K562 (cell line): Measurements from ENCODE around the gene ZFP69. TPM values are rescaled to one million over a fixed set of nuclear protein-coding genes. Genes with fewer than 3 reads are reported as not detected.

ENCODE experiments used
- ATAC-seq: fragments of 200-7000 bp; cut with Tn5 transposase; 3 replicates; pipeline ENCODE4 v1.9.1; 2020; ENCODE audit warnings: moderate library complexity
- BruUV-seq: library from RNA; stranded (reverse); fragments of 400-500 nt; replicated peaks from 2 replicates; lab custom pipeline; 2021; lab: Mats Ljungman, UMichigan
- CTCF ChIA-PET: fragments of 300-600 bp; formaldehyde crosslinking; extraction: SDS; loops from one replicate; lab custom pipeline; 2021; ENCODE audit warnings: low intra/inter-chr PET ratio; lab: Yijun Ruan, JAX
- POLR2A ChIA-PET: fragments of 300-600, 350-650 bp; sonication (Branson Sonifier 250); formaldehyde crosslinking; extraction: SDS; loops from one replicate; lab custom pipeline; 2021; ENCODE audit warnings: antibody characterized with exemption, inconsistent platforms; lab: Yijun Ruan, JAX
- DNase-seq, 4 experiments: peaks; one replicate each; pipeline versions ENCODE4 v3.0.0 to v3.0.0-alpha.2; 2011 to 2018; ENCODE audit warnings: low spot score in 3 of 4, mixed read lengths in 3 of 4; ENCODE audit errors: extremely low read depth in 1 of 4
- FAIRE-seq: peaks from 2 replicates; lab custom pipeline; 2011; peaks lifted over from hg19 to GRCh38; lab: Jason Lieb, UNC
- H2AFZ ChIP-seq: 2 replicates; pipeline ENCODE4 v1.6.0; 2011; ENCODE audit warnings: low read depth, low read length, control low read depth, inconsistent platforms
- H3K27ac ChIP-seq: fragments of 200-600 bp; 3 replicates; pipeline ENCODE4 v1.8.0; 2011; ENCODE audit warnings: low read depth, mild to moderate bottlenecking, control low read depth, inconsistent platforms, low read length, moderate library complexity, mixed read lengths; ENCODE audit errors: extremely low read depth
- H3K27me3 ChIP-seq, 2 experiments: fragments of 300-600 bp in 1 of 2; 2 replicates in 1 of 2; 3 replicates in 1 of 2; pipeline versions ENCODE4 v1.6.0 to v1.8.0; 2011; ENCODE audit warnings: inconsistent platforms in 2 of 2, low read length in 2 of 2, mild to moderate bottlenecking in 1 of 2, mixed read lengths in 1 of 2, moderate library complexity in 1 of 2; ENCODE audit not compliant: control insufficient read depth in 2 of 2, insufficient read depth in 2 of 2
- H3K36me3 ChIP-seq: fragments of 300-600 bp; 3 replicates; pipeline ENCODE4 v1.8.0; 2011; ENCODE audit warnings: mild to moderate bottlenecking, low read length, inconsistent platforms; ENCODE audit not compliant: control insufficient read depth, insufficient read depth
- H3K4me1 ChIP-seq, 2 experiments: fragments of 200-600 bp in 1 of 2; replicated peaks in 1 of 2; 2 replicates in 1 of 2; 3 replicates in 1 of 2; pipeline versions ENCODE4 v1.5.1 to v1.8.0; 2011; ENCODE audit warnings: inconsistent platforms in 2 of 2, low read length in 2 of 2, mild to moderate bottlenecking in 1 of 2, mixed read lengths in 1 of 2, moderate library complexity in 1 of 2; ENCODE audit not compliant: control insufficient read depth in 2 of 2, insufficient read depth in 2 of 2
- H3K4me2 ChIP-seq: 2 replicates; pipeline ENCODE4 v1.6.1; 2011; ENCODE audit warnings: low read length, control low read depth, inconsistent platforms, mixed read lengths; ENCODE audit not compliant: insufficient read depth
- H3K4me3 ChIP-seq: fragments of 200-600 bp; sonication (generic), shearing (Covaris generic); 2 replicates; pipeline ENCODE4 v1.5.1; 2016; ENCODE audit warnings: control low read depth, inconsistent platforms
- H3K79me2 ChIP-seq: fragments of 200-600 bp; 3 replicates; pipeline ENCODE4 v1.8.0; 2011; ENCODE audit warnings: low read length, inconsistent platforms; ENCODE audit not compliant: control insufficient read depth, insufficient read depth
- H3K9ac ChIP-seq, 2 experiments: 2 replicates each; pipeline versions ENCODE4 v1.6.0 to v1.6.1; 2011; ENCODE audit warnings: low read depth in 2 of 2, low read length in 2 of 2, control low read depth in 1 of 2, inconsistent platforms in 1 of 2, mild to moderate bottlenecking in 1 of 2, mixed read lengths in 1 of 2; ENCODE audit not compliant: insufficient read depth in 1 of 2
- H3K9me1 ChIP-seq: one replicate; pipeline ENCODE4 v1.6.0; 2011; ENCODE audit warnings: inconsistent platforms, mild to moderate bottlenecking, low read length, moderate library complexity; ENCODE audit not compliant: control insufficient read depth, insufficient read depth
- H3K9me3 ChIP-seq: replicated peaks from 2 replicates; pipeline ENCODE4 v1.5.1; 2011; ENCODE audit warnings: low read depth, low read length, inconsistent platforms; ENCODE audit not compliant: control insufficient read depth, insufficient read depth
- H4K20me1 ChIP-seq: replicated peaks from 2 replicates; pipeline ENCODE4 v1.6.1; 2011; ENCODE audit warnings: low read length, inconsistent platforms, mixed read lengths; ENCODE audit not compliant: control insufficient read depth, insufficient read depth
- ATF6 ChIP-seq: sonication (generic); formaldehyde crosslinking; IDR thresholded peaks from 2 replicates; pipeline ENCODE4 v1.4.0; 2020; ENCODE audit warnings: mild to moderate bottlenecking, missing genetic modification reagents
- BRD4 ChIP-seq: fragments of 200-600 bp; sonication (generic); IDR thresholded peaks from 2 replicates; pipeline ENCODE4 v1.6.1; 2017; ENCODE audit warnings: inconsistent platforms
- CBX5 ChIP-seq: IDR thresholded peaks from 2 replicates; pipeline ENCODE4 v1.6.1; 2014; ENCODE audit warnings: low read depth, borderline replicate concordance
- DDX20 ChIP-seq: fragments of 450-650 bp; IDR thresholded peaks from 2 replicates; pipeline ENCODE4 v1.6.1; 2016; ENCODE audit warnings: missing genetic modification characterization, low read depth, mild to moderate bottlenecking, missing compliant biosample characterization, moderate library complexity
- FOXA1 ChIP-seq: fragments of 450-650 bp; IDR thresholded peaks from 2 replicates; pipeline ENCODE4 v1.6.1; 2016; ENCODE audit warnings: mild to moderate bottlenecking, borderline replicate concordance
- HDGF ChIP-seq: fragments of 450-650 bp; IDR thresholded peaks from 2 replicates; pipeline ENCODE4 v1.6.1; 2016
- MTA3 ChIP-seq: fragments of 450-650 bp; formaldehyde crosslinking; IDR thresholded peaks from 2 replicates; pipeline ENCODE4 v1.6.1; 2017; ENCODE audit warnings: mild to moderate bottlenecking, borderline replicate concordance
- NR1H2 ChIP-seq: sonication (generic); formaldehyde crosslinking; IDR thresholded peaks from 2 replicates; pipeline ENCODE4 v1.4.0; 2020; ENCODE audit warnings: mild to moderate bottlenecking, missing genetic modification reagents
- NR2C1 ChIP-seq, 2 experiments: fragments of 450-650 bp; IDR thresholded peaks; 2 replicates each; pipeline ENCODE4 v1.6.1; 2017; ENCODE audit warnings: mild to moderate bottlenecking in 2 of 2, antibody characterized with exemption in 1 of 2, inconsistent platforms in 1 of 2, missing compliant biosample characterization in 1 of 2, missing genetic modification characterization in 1 of 2
- POLR2AphosphoS2 ChIP-seq: IDR thresholded peaks from 2 replicates; pipeline ENCODE4 v1.6.1; 2012; ENCODE audit warnings: low read length, improper control_type of control experiment
- RBM25 ChIP-seq: fragments of 200-400 bp; formaldehyde crosslinking; IDR thresholded peaks from 2 replicates; pipeline ENCODE4 v1.6.1; 2018; ENCODE audit warnings: low read length, low read depth, moderate library complexity; ENCODE audit not compliant: severe bottlenecking
- SETDB1 ChIP-seq: IDR thresholded peaks from one replicate; pipeline ENCODE4 v1.6.1; 2012; ENCODE audit warnings: low read length, control low read depth, inconsistent platforms
- SMAD2 ChIP-seq: fragments of 150-350 bp; IDR thresholded peaks from 2 replicates; pipeline ENCODE4 v1.6.1; 2014; ENCODE audit warnings: low read depth, mild to moderate bottlenecking, low read length
- STAG1 ChIP-seq: sonication (generic); formaldehyde crosslinking; IDR thresholded peaks from 2 replicates; pipeline ENCODE4 v1.5.0; 2020; ENCODE audit warnings: missing genetic modification reagents, borderline replicate concordance
- TFAP4 ChIP-seq: sonication (generic); formaldehyde crosslinking; IDR thresholded peaks from 2 replicates; pipeline ENCODE4 v1.8.0; 2022; ENCODE audit warnings: missing genetic modification reagents, mild to moderate bottlenecking, moderate library complexity, borderline replicate concordance
- ZEB2 ChIP-seq: fragments of 450-650 bp; IDR thresholded peaks from 2 replicates; pipeline ENCODE4 v1.6.1; 2016
- ZNF280A ChIP-seq: fragments of 450-650 bp; IDR thresholded peaks from 2 replicates; pipeline ENCODE4 v1.6.1; 2018; ENCODE audit warnings: mild to moderate bottlenecking, low read depth; ENCODE audit not compliant: partially characterized antibody
- ZNF57 ChIP-seq: fragments of 450-650 bp; formaldehyde crosslinking; IDR thresholded peaks from 2 replicates; pipeline ENCODE4 v1.4.0; 2020; ENCODE audit warnings: mild to moderate bottlenecking, moderate library complexity
- WGBS: fragments of 100-300 bp; shearing (Covaris generic); methylation state at CpG from one replicate; pipeline ENCODE4 v1.1.6; 2016; ENCODE audit warnings: low coverage, mixed read lengths; ENCODE audit not compliant: insufficient coverage; ENCODE audit errors: missing lambda C conversion rate; 5-methylcytosine and 5-hydroxymethylcytosine counted together
- in situ Hi-C: fragments of 300-500 bp; cut with MboI; formaldehyde crosslinking; loops from 4 replicates; pipeline ENCODE4 v1.15.0; 2018; ENCODE audit warnings: inconsistent platforms, mixed read lengths
- intact Hi-C: fragments of 100-400 bp; cut with micrococcal nuclease; formaldehyde crosslinking; loops from 2 replicates; pipeline ENCODE4 v1.14.2; 2022
- polyA plus RNA-seq, 8 experiments: library from polyadenylated mRNA; depleted of rRNA in 4 of 8; stranded (reverse) in 5 of 8; unstranded in 3 of 8; fragments of >200 nt; fragmentation: Nextera tagmentation in 2 of 8; fragmentation: Illumina TruSeq in 1 of 8; extraction: Ambion mirVana in 2 of 8; extraction: Trizol in 1 of 8; gene quantifications; 2 replicates each; pipeline versions ENCODE4 v1.2.1 to v1.2.3, GENCODE V29; 2011 to 2014; ENCODE audit warnings: inconsistent platforms in 1 of 8, missing spikeins in 1 of 8
- total RNA-seq, 7 experiments: library from RNA; depleted of rRNA in 6 of 7; stranded (reverse); fragments of >200 nt in 6 of 7; fragmentation: Illumina TruSeq in 2 of 7; extraction: Trizol in 2 of 7; gene quantifications; 2 replicates each; pipeline versions ENCODE4 v1.2.1 to v1.2.3, GENCODE V29; 2011 to 2021; ENCODE audit warnings: low replicate concordance in 1 of 7

The ZFP69 gene
- total and polyA plus RNA-seq, 9 of the 15 experiments (the other 6 are each of a cell fraction or from before 2014, with no cell fraction given): 2.0 to 8.4 (median 5.7) TPM

- no peak for TF ChIP-seq ATF6 (CRISPR knock-in tag)
- no peak for TF ChIP-seq BRD4
- TF ChIP-seq HDGF: no peak
Observed at GRCh38 chr1:40454873-40455272, 22.2 kb upstream of the ZFP69 start (continued).

- no TSS peak for BruUV-seq
- 57% methylated on average over 3 of the region's 3 CpGs for WGBS
- H3K9me3 ChIP-seq: peaks cover 37% of the 10 kb centered on the region
- peaks cover 30% of the 10 kb centered on the region for H3K36me3 ChIP-seq
- H3K27me3 ChIP-seq: no peaks in the 10 kb centered on the region
- H3K4me2 ChIP-seq: no peak overlapping the region
- intact Hi-C loops: no loop called here
- no peaks in the 10 kb centered on the region for H3K4me1 ChIP-seq
- POLR2A ChIA-PET: no interaction called here
- no peaks in the 10 kb centered on the region for H4K20me1 ChIP-seq
- in situ Hi-C loops: no loop called here
- no peak overlapping the region for H3K4me3 ChIP-seq
- no peak overlapping the region for H3K9ac ChIP-seq
- ATAC-seq: peak; percentile 38; the same call in 2 of the 3 replicates
- no peak overlapping the region for H3K27ac ChIP-seq
- DNase-seq: no peak
- CTCF ChIA-PET: no interaction called here
- H3K79me2 ChIP-seq: no peaks in the 10 kb centered on the region
- H3K9me1 ChIP-seq: no peaks in the 10 kb centered on the region
- no peak overlapping the region for H2AFZ ChIP-seq
- FAIRE-seq: no peak
- TF ChIP-seq NR1H2 (CRISPR knock-in tag) (no peak), ZNF280A (peak; percentile 82), SMAD2 (no peak), RBM25 (peak; percentile 53), TFAP4 (no peak), POLR2AphosphoS2 (no peak), STAG1 (CRISPR knock-in tag) (no peak), ZEB2 (peak; percentile 72; the same call in 1 of the 2 replicates), SETDB1 (no peak), CBX5 (peak; percentile 35; the same call in 1 of the 2 replicates), ZNF57 (CRISPR knock-in tag) (no peak), MTA3 (0 out of 2 replicates have a peak, but pooled peaks have one; percentile 71), DDX20 (tag) (no peak), NR2C1 (IDR thresholded peaks at IDR 0.05) (0 out of 2 replicates have a peak, but pooled peaks have one; percentile 13), NR2C1 (tag; IDR thresholded peaks at IDR 0.05) (no peak), FOXA1 (no peak)
Observed at GRCh38 chr1:40462956-40463590, 14.0 kb upstream of the ZFP69 start.
